ENCODE data around the gene ERC1. TPM values are rescaled to one million over a fixed set of nuclear protein-coding genes. Genes with fewer than 3 reads are reported as not detected.
"Not testable (repeated sequence)": the region's sequence is repeated elsewhere in the genome, so short reads cannot be mapped to it uniquely, and the experiment has no call there.

Gene ERC1
- total RNA-seq, 4 donors from 2014 or later, result 28.5 to 71.7 (median 38.5) TPM

- Histone ChIP-seq H3K9me3 (no peaks in the 10 kb centered on the region), H3K27ac (no peak overlapping the region), H3K27me3 (no peaks in the 10 kb centered on the region), H3K36me3 (peaks cover 3% of the 10 kb centered on the region), H3K4me3 (no peak overlapping the region), H3K4me1 (no peaks in the 10 kb centered on the region)
- TF ChIP-seq, protein P1, sequence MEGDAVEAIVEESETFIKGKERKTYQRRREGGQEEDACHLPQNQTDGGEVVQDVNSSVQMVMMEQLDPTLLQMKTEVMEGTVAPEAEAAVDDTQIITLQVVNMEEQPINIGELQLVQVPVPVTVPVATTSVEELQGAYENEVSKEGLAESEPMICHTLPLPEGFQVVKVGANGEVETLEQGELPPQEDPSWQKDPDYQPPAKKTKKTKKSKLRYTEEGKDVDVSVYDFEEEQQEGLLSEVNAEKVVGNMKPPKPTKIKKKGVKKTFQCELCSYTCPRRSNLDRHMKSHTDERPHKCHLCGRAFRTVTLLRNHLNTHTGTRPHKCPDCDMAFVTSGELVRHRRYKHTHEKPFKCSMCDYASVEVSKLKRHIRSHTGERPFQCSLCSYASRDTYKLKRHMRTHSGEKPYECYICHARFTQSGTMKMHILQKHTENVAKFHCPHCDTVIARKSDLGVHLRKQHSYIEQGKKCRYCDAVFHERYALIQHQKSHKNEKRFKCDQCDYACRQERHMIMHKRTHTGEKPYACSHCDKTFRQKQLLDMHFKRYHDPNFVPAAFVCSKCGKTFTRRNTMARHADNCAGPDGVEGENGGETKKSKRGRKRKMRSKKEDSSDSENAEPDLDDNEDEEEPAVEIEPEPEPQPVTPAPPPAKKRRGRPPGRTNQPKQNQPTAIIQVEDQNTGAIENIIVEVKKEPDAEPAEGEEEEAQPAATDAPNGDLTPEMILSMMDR (IDR thresholded peaks at IDR 0.05), result no peak
- TF ChIP-seq POLR2AphosphoS5 (IDR thresholded peaks at IDR 0.05) (no peak), EP300 (IDR thresholded peaks at IDR 0.05) (no peak), POLR2A (IDR thresholded peaks at IDR 0.05) (no peak)
- no peak for DNase-seq (ENCODE audit: low spot score in 2 of 2)
- 71% methylated on average over 2 of the region's 2 CpGs for WGBS
These were observed 261.7 kb downstream of the ERC1 start for GRCh38 chr12:1252758-1253157.

- not testable (repeated sequence) for H3K4me1 ChIP-seq; H3K27ac ChIP-seq; H3K9me3 ChIP-seq; H3K4me3 ChIP-seq; DNase-seq (ENCODE audit: low spot score in 2 of 2); H3K36me3 ChIP-seq; H3K27me3 ChIP-seq
- 100% methylated on average over 6 of the region's 6 CpGs for WGBS
These were observed 264.1 kb downstream of the ERC1 start for GRCh38 chr12:1255125-1255524.

DNA sequence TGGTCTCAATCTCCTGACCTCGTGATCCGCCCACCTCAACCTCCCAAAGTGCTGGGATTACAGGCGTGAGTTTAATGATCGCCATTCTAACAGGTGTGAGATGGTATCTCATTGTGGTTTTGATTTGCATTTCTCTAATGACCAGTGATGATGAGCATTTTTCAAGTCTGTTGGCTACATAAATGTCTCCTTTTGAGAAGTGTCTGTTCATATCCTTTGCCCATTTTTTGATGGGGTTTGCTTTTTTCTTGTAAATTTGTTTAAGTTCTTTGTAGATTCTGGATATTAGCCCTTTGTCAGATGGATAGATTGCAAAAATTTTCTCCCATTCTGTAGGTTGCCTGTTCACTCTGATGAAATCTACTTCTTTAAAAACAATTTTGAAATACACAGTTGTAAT is 264.8 kb downstream of the ERC1 start:
- 97% methylated on average over 4 of the region's 4 CpGs for WGBS
- not testable (repeated sequence) for H3K27ac ChIP-seq; H3K4me3 ChIP-seq; H3K27me3 ChIP-seq; H3K36me3 ChIP-seq; DNase-seq (ENCODE audit: low spot score in 2 of 2); H3K9me3 ChIP-seq; H3K4me1 ChIP-seq

DNA sequence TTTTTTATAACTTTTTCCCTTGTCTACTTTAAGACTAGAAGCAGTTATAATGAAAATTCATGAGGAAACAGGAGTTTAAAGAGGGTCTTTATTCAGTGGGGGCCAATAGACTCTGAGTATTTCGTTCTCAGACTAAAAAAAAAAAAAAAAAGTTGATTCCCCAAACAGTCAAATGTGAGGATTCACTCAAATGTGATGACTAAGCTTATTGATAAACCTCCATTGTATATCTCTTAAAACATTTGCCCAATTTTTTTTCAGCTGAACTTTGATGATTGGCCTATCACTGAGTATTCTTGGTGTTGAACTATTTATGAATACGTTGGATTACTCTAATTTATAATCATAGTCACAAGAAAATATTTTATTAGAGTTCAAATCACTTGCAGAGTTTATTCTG is 265.3 kb downstream of the ERC1 start:
- TF ChIP-seq EP300 (IDR thresholded peaks at IDR 0.05), result no peak
- TF ChIP-seq POLR2A (IDR thresholded peaks at IDR 0.05), result no peak
- TF ChIP-seq, protein P1 (IDR thresholded peaks at IDR 0.05), result no peak
- no peak for TF ChIP-seq POLR2AphosphoS5 (IDR thresholded peaks at IDR 0.05)
- Histone ChIP-seq H3K36me3 (peaks cover 8% of the 10 kb centered on the region), H3K4me3 (no peak overlapping the region), H3K9me3 (no peaks in the 10 kb centered on the region), H3K27ac (no peak overlapping the region), H3K4me1 (no peaks in the 10 kb centered on the region), H3K27me3 (no peaks in the 10 kb centered on the region)
- DNase-seq (ENCODE audit: low spot score in 2 of 2), result no peak
- 91% methylated on average over 2 of the region's 2 CpGs for WGBS

GRCh38 chr12:1256991-1257390 is 266.0 kb downstream of the ERC1 start:
- Histone ChIP-seq H3K9me3 (no peaks in the 10 kb centered on the region), H3K36me3 (peaks cover 8% of the 10 kb centered on the region), H3K4me3 (no peak overlapping the region), H3K4me1 (no peaks in the 10 kb centered on the region), H3K27me3 (no peaks in the 10 kb centered on the region), H3K27ac (no peak overlapping the region)
- TF ChIP-seq, protein P1 (IDR thresholded peaks at IDR 0.05), result no peak
- TF ChIP-seq EP300 (IDR thresholded peaks at IDR 0.05), result no peak
- TF ChIP-seq POLR2AphosphoS5 (IDR thresholded peaks at IDR 0.05), result no peak
- TF ChIP-seq POLR2A (IDR thresholded peaks at IDR 0.05), result no peak
- WGBS, result 96% methylated on average over 7 of the region's 7 CpGs
- no peak for DNase-seq (ENCODE audit: low spot score in 2 of 2)

DNA sequence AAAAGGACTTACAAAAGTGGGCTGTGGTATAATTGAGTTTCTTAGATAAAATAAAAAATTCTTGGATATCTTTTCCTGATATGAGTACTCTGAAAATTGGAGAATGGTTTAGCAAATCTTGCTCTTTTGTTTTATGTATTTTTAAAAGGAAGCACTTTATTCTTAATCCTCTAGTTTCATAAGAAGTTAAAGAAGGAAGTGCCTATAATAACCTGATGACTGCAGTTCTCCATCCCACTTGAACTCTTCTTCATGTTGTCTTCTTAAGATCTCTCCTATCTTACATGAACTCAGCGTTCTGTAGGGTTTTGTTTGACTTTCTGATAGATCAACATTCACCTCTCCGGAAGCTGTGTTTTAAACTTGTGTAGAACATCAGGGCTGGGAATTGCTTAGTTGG is 271.0 kb downstream of the ERC1 start:
- H3K4me1 ChIP-seq, result no peaks in the 10 kb centered on the region
- TF ChIP-seq POLR2AphosphoS5 (IDR thresholded peaks at IDR 0.05), result no peak
- no peak for TF ChIP-seq POLR2A (IDR thresholded peaks at IDR 0.05)
- TF ChIP-seq, protein P1 (IDR thresholded peaks at IDR 0.05), result no peak
- TF ChIP-seq EP300 (IDR thresholded peaks at IDR 0.05), result no peak
- DNase-seq (ENCODE audit: low spot score in 2 of 2), result no peak
- H3K9me3 ChIP-seq, result no peaks in the 10 kb centered on the region
- H3K27ac ChIP-seq, result no peak overlapping the region
- H3K36me3 ChIP-seq, result peaks cover 16% of the 10 kb centered on the region
- H3K27me3 ChIP-seq, result no peaks in the 10 kb centered on the region
- WGBS, result 95% methylated on average over 2 of the region's 2 CpGs
- H3K4me3 ChIP-seq, result no peak overlapping the region

All from suprapubic skin (tissue), 4 donors.